Uterus (tissue), 4 donors: Measurements from ENCODE around the gene IQCB1. TPM values are rescaled to one million over a fixed set of nuclear protein-coding genes. Genes with fewer than 3 reads are reported as not detected.
A peak's percentile ranks its signal among the peaks of the same experiment; 100 is the strongest.

Experiments
- DNase-seq, 2 donors: peaks; one replicate each; pipeline ENCODE4 v3.0.0-alpha.2; 2019 to 2020
- H3K27ac ChIP-seq, 2 donors: fragments of 200-600 bp; sonication (generic); 1 replicate in 1 of 2; 2 replicates in 1 of 2; pipeline ENCODE4 v1.5.1; 2016 to 2018
- H3K27me3 ChIP-seq, 2 donors: fragments of 200-600 bp; sonication (generic); one replicate each; pipeline ENCODE4 v1.5.1; 2018 to 2019; ENCODE audit warnings: control low read depth in 1 of 2
- H3K36me3 ChIP-seq, 2 donors: fragments of 200-600 bp; sonication (generic); one replicate each; pipeline ENCODE4 v1.5.1; 2019; ENCODE audit warnings: control low read depth in 1 of 2
- H3K4me1 ChIP-seq, 2 donors: fragments of 200-600 bp; sonication (generic); one replicate each; pipeline ENCODE4 v1.5.1; 2018 to 2019; ENCODE audit warnings: control low read depth in 1 of 2
- H3K4me3 ChIP-seq, 2 donors: fragments of 200-600 bp; sonication (generic); 1 replicate in 1 of 2; 2 replicates in 1 of 2; pipeline ENCODE4 v1.5.1; 2018 to 2019; ENCODE audit warnings: mild to moderate bottlenecking in 1 of 2
- H3K9me3 ChIP-seq, 2 donors: fragments of 200-600 bp; sonication (generic); one replicate each; pipeline ENCODE4 v1.5.1; 2019; ENCODE audit warnings: control low read depth in 1 of 2
- CTCF ChIP-seq, 4 experiments: fragments of 200-600 bp in 2 of 4; fragments of 450-650 bp in 2 of 4; sonication (generic) in 2 of 4; IDR thresholded peaks; one replicate each; pipeline ENCODE4 v1.5.1; 2016 to 2019; ENCODE audit warnings: antibody characterized with exemption in 4 of 4, mild to moderate bottlenecking in 2 of 4, moderate library complexity in 1 of 4
- POLR2A ChIP-seq, 2 donors: fragments of 450-650 bp; IDR thresholded peaks; one replicate each; pipeline ENCODE4 v1.6.1; 2016; ENCODE audit warnings: antibody characterized with exemption in 2 of 2, mild to moderate bottlenecking in 1 of 2, moderate library complexity in 1 of 2
- intact Hi-C: fragments of 100-400 bp; cut with DNase I; formaldehyde crosslinking; loops from one replicate; pipeline ENCODE4 v1.15.1; 2023; ENCODE audit warnings: low total_unique reads
- total RNA-seq, 4 donors: library from RNA; depleted of rRNA in 3 of 4; stranded (reverse); fragments of >200 nt in 3 of 4; gene quantifications; one replicate each; pipeline versions ENCODE4 v1.1.0 to v1.2.4, GENCODE V29; 2014 to 2023
- donor health status: DM: yes; HTN: yes; CAD: no.

Gene IQCB1
- total RNA-seq, 4 donors from 2014 or later = 17.9 to 69.4 (median 37.7) TPM

- Histone ChIP-seq H3K4me1 (no peaks in the 10 kb centered on the region), H3K27ac (no peak overlapping the region), H3K9me3 (no peaks in the 10 kb centered on the region), H3K4me3 (no peak overlapping the region), H3K27me3 (no peaks in the 10 kb centered on the region), H3K36me3 (peaks cover 0 to 3% of the 10 kb centered on the region in 2 donors)
- no peak for DNase-seq
- TF ChIP-seq CTCF (IDR thresholded peaks at IDR 0.05) (no peak), POLR2A (IDR thresholded peaks at IDR 0.05) (no peak)
- intact Hi-C loops = no loop called here
Observed at GRCh38 chr3:121844892-121845291, 10.0 kb upstream of the IQCB1 start.

GRCh38 chr3:121839962-121840361 lies 5.1 kb upstream of the IQCB1 start:
- Histone ChIP-seq H3K36me3 (no peaks in the 10 kb centered on the region), H3K9me3 (no peaks in the 10 kb centered on the region), H3K27ac (no peak overlapping the region), H3K27me3 (no peaks in the 10 kb centered on the region), H3K4me1 (peaks cover 0 to 6% of the 10 kb centered on the region in 2 donors), H3K4me3 (no peak overlapping the region)
- intact Hi-C loops = no loop called here
- DNase-seq = no peak
- TF ChIP-seq CTCF (IDR thresholded peaks at IDR 0.05) = no peak

GRCh38 chr3:121836481-121836880 lies 1.6 kb upstream of the IQCB1 start:
- no peak overlapping the region for H3K27ac ChIP-seq
- no peaks in the 10 kb centered on the region for H3K36me3 ChIP-seq
- intact Hi-C loops = no loop called here
- no peaks in the 10 kb centered on the region for H3K9me3 ChIP-seq
- H3K4me1 ChIP-seq = peaks cover 0 to 6% of the 10 kb centered on the region in 2 donors
- no peak for TF ChIP-seq POLR2A (IDR thresholded peaks at IDR 0.05)
- TF ChIP-seq CTCF (IDR thresholded peaks at IDR 0.05) = no peak
- no peaks in the 10 kb centered on the region for H3K27me3 ChIP-seq
- no peak for DNase-seq
- no peak overlapping the region for H3K4me3 ChIP-seq

- Histone ChIP-seq H3K9me3 (no peaks in the 10 kb centered on the region), H3K36me3 (no peaks in the 10 kb centered on the region), H3K27me3 (no peaks in the 10 kb centered on the region), H3K4me3 (peak overlapping the region in 1 of 2 donors; percentile 78), H3K4me1 (peaks cover 0 to 6% of the 10 kb centered on the region in 2 donors), H3K27ac (no peak overlapping the region)
- TF ChIP-seq POLR2A (IDR thresholded peaks at IDR 0.05) (no peak), CTCF (IDR thresholded peaks at IDR 0.05) (no peak)
- DNase-seq = no peak
- intact Hi-C loops = no loop called here
Observed at GRCh38 chr3:121836064-121836463, 1.2 kb upstream of the IQCB1 start.

GRCh38 chr3:121835465-121835801 lies 573 bp upstream of the IQCB1 start:
- intact Hi-C loops = no loop called here
- H3K27ac ChIP-seq = peak overlapping the region; percentile 53 to 77
- no peaks in the 10 kb centered on the region for H3K27me3 ChIP-seq
- no peak for DNase-seq
- peaks cover 0 to 6% of the 10 kb centered on the region in 2 donors for H3K4me1 ChIP-seq
- H3K9me3 ChIP-seq = no peaks in the 10 kb centered on the region
- H3K36me3 ChIP-seq = no peaks in the 10 kb centered on the region
- TF ChIP-seq CTCF (IDR thresholded peaks at IDR 0.05) = no peak
- TF ChIP-seq POLR2A (IDR thresholded peaks at IDR 0.05) = no peak
- H3K4me3 ChIP-seq = peak overlapping the region; percentile 78 to 86
